HUES6 (cell line): Measurements from ENCODE around the gene MATR3.
"Not testable (repeated sequence)": the region's sequence is repeated elsewhere in the genome, so short reads cannot be mapped to it uniquely, and the experiment has no call there.

Experiments
- H3K27ac ChIP-seq: 2 replicates; pipeline ENCODE4 v1.7.0; 2013; ENCODE audit warnings: low read depth, mild to moderate bottlenecking, low read length, inconsistent platforms
- H3K27me3 ChIP-seq: 2 replicates; pipeline ENCODE4 v1.6.1; 2013; ENCODE audit warnings: low read length; ENCODE audit not compliant: control insufficient read depth, insufficient read depth
- H3K36me3 ChIP-seq: 2 replicates; pipeline ENCODE4 v1.6.1; 2013; ENCODE audit warnings: low read length; ENCODE audit not compliant: control insufficient read depth, insufficient read depth
- H3K4me1 ChIP-seq: 2 replicates; pipeline ENCODE4 v1.6.1; 2013; ENCODE audit warnings: low read length; ENCODE audit not compliant: control insufficient read depth, insufficient read depth
- H3K4me3 ChIP-seq: 2 replicates; pipeline ENCODE4 v1.5.1; 2013; ENCODE audit warnings: low read depth, low read length
- H3K9ac ChIP-seq: one replicate; pipeline ENCODE4 v1.6.1; 2013; ENCODE audit warnings: mild to moderate bottlenecking, low read length
- H3K9me3 ChIP-seq: 2 replicates; pipeline ENCODE4 v1.6.1; 2013; ENCODE audit warnings: low read depth, low read length; ENCODE audit not compliant: control insufficient read depth, insufficient read depth

MATR3 gene

GRCh38 chr5:139335811-139336210 is 42.3 kb downstream of the MATR3 start:
- Histone ChIP-seq H3K36me3 (peaks cover 28% of the 10 kb centered on the region), H3K27me3 (no peaks in the 10 kb centered on the region), H3K4me1 (no peaks in the 10 kb centered on the region), H3K9ac (no peak overlapping the region), H3K27ac (no peak overlapping the region), H3K9me3 (no peaks in the 10 kb centered on the region), H3K4me3 (no peak overlapping the region)

GRCh38 chr5:139340051-139340450 is 46.5 kb downstream of the MATR3 start:
- Histone ChIP-seq H3K9ac (no peak overlapping the region), H3K27ac (no peak overlapping the region), H3K4me3 (no peak overlapping the region)

GRCh38 chr5:139341187-139341688 is 47.7 kb downstream of the MATR3 start:
- Histone ChIP-seq H3K27me3 (no peaks in the 10 kb centered on the region), H3K27ac (no peak overlapping the region), H3K36me3 (peaks cover 10% of the 10 kb centered on the region; the same call in 1 of the 2 replicates), H3K4me1 (peaks cover 10% of the 10 kb centered on the region), H3K4me3 (peak overlapping the region; percentile 97), H3K9ac (peak overlapping the region; percentile 32), H3K9me3 (no peaks in the 10 kb centered on the region)

More at GRCh38 chr5:139340051-139340450, 46.5 kb downstream of the MATR3 start:
- Histone ChIP-seq H3K27me3 (no peaks in the 10 kb centered on the region), H3K4me1 (peaks cover 10% of the 10 kb centered on the region), H3K9me3 (no peaks in the 10 kb centered on the region), H3K36me3 (peaks cover 6% of the 10 kb centered on the region; the same call in 1 of the 2 replicates)

GRCh38 chr5:139341689-139342422 is 48.3 kb downstream of the MATR3 start, which contains the start of gene PAIP2:
Gene PAIP2, plus strand, starts transcription at chr5:139341854. Its CDS starts 21,931 bp downstream, at chr5:139363785.
- peaks cover 10% of the 10 kb centered on the region; the same call in 1 of the 2 replicates for H3K36me3 ChIP-seq
- H3K9ac ChIP-seq = peak within 1 kb of the TSS; percentile 98
- peaks cover 10% of the 10 kb centered on the region for H3K4me1 ChIP-seq
- H3K27ac ChIP-seq = peak within 1 kb of the TSS; percentile 95
- H3K9me3 ChIP-seq = no peaks in the 10 kb centered on the region
- H3K27me3 ChIP-seq = no peaks in the 10 kb centered on the region
- peak within 1 kb of the TSS; percentile 97 for H3K4me3 ChIP-seq

GRCh38 chr5:139342423-139342723 is 48.8 kb downstream of the MATR3 start:
- Histone ChIP-seq H3K27me3 (no peaks in the 10 kb centered on the region), H3K4me3 (peak overlapping the region; percentile 97), H3K4me1 (peaks cover 10% of the 10 kb centered on the region), H3K36me3 (peaks cover 10% of the 10 kb centered on the region; the same call in 1 of the 2 replicates), H3K27ac (peak overlapping the region; percentile 59), H3K9ac (peak overlapping the region; percentile 98), H3K9me3 (no peaks in the 10 kb centered on the region)

GRCh38 chr5:139343476-139343875 is 49.9 kb downstream of the MATR3 start:
- Histone ChIP-seq H3K4me1 (peaks cover 10% of the 10 kb centered on the region), H3K27me3 (no peaks in the 10 kb centered on the region), H3K9ac (peak overlapping the region; percentile 98), H3K27ac (no peak overlapping the region), H3K4me3 (peak overlapping the region; percentile 97), H3K36me3 (peaks cover 12% of the 10 kb centered on the region; the same call in 1 of the 2 replicates), H3K9me3 (no peaks in the 10 kb centered on the region)

- Histone ChIP-seq H3K9me3 (no peaks in the 10 kb centered on the region), H3K27ac (no peak overlapping the region), H3K9ac (no peak overlapping the region), H3K4me3 (no peak overlapping the region), H3K27me3 (no peaks in the 10 kb centered on the region), H3K36me3 (peaks cover 12% of the 10 kb centered on the region; the same call in 1 of the 2 replicates), H3K4me1 (peaks cover 10% of the 10 kb centered on the region)
These were observed 50.6 kb downstream of the MATR3 start for GRCh38 chr5:139344177-139344576.

- not testable (repeated sequence) for H3K27ac ChIP-seq, H3K9ac ChIP-seq, H3K9me3 ChIP-seq, H3K4me3 ChIP-seq, H3K27me3 ChIP-seq
- Histone ChIP-seq H3K4me1 (peaks cover 10% of the 10 kb centered on the region), H3K36me3 (peaks cover 12% of the 10 kb centered on the region; the same call in 1 of the 2 replicates)
These were observed 51.9 kb downstream of the MATR3 start for GRCh38 chr5:139345442-139345841.

- peaks cover 21% of the 10 kb centered on the region for H3K36me3 ChIP-seq
- not testable (repeated sequence) for H3K27me3 ChIP-seq, H3K9me3 ChIP-seq, H3K27ac ChIP-seq, H3K9ac ChIP-seq, H3K4me3 ChIP-seq, H3K4me1 ChIP-seq
These were observed 54.3 kb downstream of the MATR3 start for GRCh38 chr5:139347863-139348262.

- Histone ChIP-seq H3K27ac (no peak overlapping the region), H3K27me3 (no peaks in the 10 kb centered on the region), H3K4me3 (no peak overlapping the region), H3K9ac (no peak overlapping the region), H3K9me3 (no peaks in the 10 kb centered on the region), H3K4me1 (no peaks in the 10 kb centered on the region), H3K36me3 (peaks cover 34% of the 10 kb centered on the region)
These were observed 60.6 kb downstream of the MATR3 start for GRCh38 chr5:139354186-139354585.

- H3K4me1 ChIP-seq, H3K9me3 ChIP-seq, H3K27me3 ChIP-seq, H3K27ac ChIP-seq, H3K9ac ChIP-seq, H3K4me3 ChIP-seq: not testable (repeated sequence)
- H3K36me3 ChIP-seq = peaks cover 34% of the 10 kb centered on the region
These were observed 62.4 kb downstream of the MATR3 start for GRCh38 chr5:139355900-139356299.
